GM19238 (cell line): ENCODE results near the gene HACL1.
"Not testable (repeated sequence)": the region's sequence is repeated elsewhere in the genome, so short reads cannot be mapped to it uniquely, and the experiment has no call there.

Source experiments
- DNase-seq: peaks from one replicate; pipeline ENCODE4 v3.0.0; 2011; ENCODE audit warnings: low spot score; ENCODE audit not compliant: insufficient read length

The HACL1 gene

GRCh38 chr3:15630646-15631350, 29.4 kb upstream of the HACL1 start:
- no peak for DNase-seq

- DNase-seq = peak; percentile 55
These were observed 28.7 kb upstream of the HACL1 start for GRCh38 chr3:15629860-15630597.

- no peak for DNase-seq
These were observed 27.6 kb upstream of the HACL1 start for GRCh38 chr3:15628967-15629366.

GRCh38 chr3:15623535-15624440, 22.4 kb upstream of the HACL1 start:
- DNase-seq = no peak

- not testable (repeated sequence) for DNase-seq
These were observed 18.5 kb upstream of the HACL1 start for GRCh38 chr3:15619659-15620464.

- DNase-seq = no peak
These were observed 14.7 kb upstream of the HACL1 start for GRCh38 chr3:15616053-15616452.

- no peak for DNase-seq
These were observed 13.6 kb upstream of the HACL1 start for GRCh38 chr3:15614958-15615357.

GRCh38 chr3:15612001-15612400, 10.6 kb upstream of the HACL1 start:
- DNase-seq = no peak

- no peak for DNase-seq
These were observed 9.6 kb upstream of the HACL1 start for GRCh38 chr3:15611018-15611417.

- no peak for DNase-seq
These were observed 8.9 kb upstream of the HACL1 start for GRCh38 chr3:15610082-15610759.

GRCh38 chr3:15606434-15606891, 5.1 kb upstream of the HACL1 start:
- no peak for DNase-seq

GRCh38 chr3:15604584-15604983, 3.2 kb upstream of the HACL1 start:
- DNase-seq = not testable (repeated sequence)

- not testable (repeated sequence) for DNase-seq
These were observed 1.4 kb upstream of the HACL1 start for GRCh38 chr3:15602816-15603215.

- no peak for DNase-seq
These were observed 772 bp upstream of the HACL1 start for GRCh38 chr3:15602146-15602536.

- no peak for DNase-seq
These were observed 347 bp downstream of the HACL1 start for GRCh38 chr3:15601046-15601398.

GRCh38 chr3:15595955-15596354, 5.4 kb downstream of the HACL1 start:
- no peak for DNase-seq

- no peak for DNase-seq
These were observed 8.4 kb downstream of the HACL1 start for GRCh38 chr3:15592968-15593367.

GRCh38 chr3:15591928-15592327, 9.4 kb downstream of the HACL1 start:
- no peak for DNase-seq

GRCh38 chr3:15591242-15591641, 10.1 kb downstream of the HACL1 start:
- DNase-seq = no peak

GRCh38 chr3:15585111-15585845, 16.1 kb downstream of the HACL1 start:
- no peak for DNase-seq
